SJSA1 (cell line): ENCODE data around the gene FAM209A. TPM values are rescaled to one million over a fixed set of nuclear protein-coding genes. Genes with fewer than 3 reads are reported as not detected.
"Not testable (repeated sequence)": the region's sequence is repeated elsewhere in the genome, so short reads cannot be mapped to it uniquely, and the experiment has no call there.

Experiments used
- DNase-seq, 2 experiments: peaks; one replicate each; pipeline ENCODE4 v3.0.0-alpha.2; 2015 to 2020; ENCODE audit warnings: low spot score in 2 of 2, low read depth in 1 of 2
- H3K27ac ChIP-seq: fragments of 250-450 bp; sonication (Bioruptor Pico); 2 replicates; pipeline ENCODE4 v1.5.1; 2020; ENCODE audit warnings: mild to moderate bottlenecking, moderate library complexity
- H3K27me3 ChIP-seq: fragments of 250-450 bp; sonication (Bioruptor Pico); replicated peaks from 2 replicates; pipeline ENCODE4 v1.5.1; 2020; ENCODE audit warnings: mild to moderate bottlenecking, moderate library complexity
- H3K36me3 ChIP-seq: fragments of 250-450 bp; sonication (Bioruptor Pico); 2 replicates; pipeline ENCODE4 v1.5.1; 2020; ENCODE audit warnings: mild to moderate bottlenecking
- H3K4me1 ChIP-seq: fragments of 250-450 bp; sonication (Bioruptor Pico); replicated peaks from 2 replicates; pipeline ENCODE4 v1.6.1; 2021; ENCODE audit warnings: mild to moderate bottlenecking
- H3K4me3 ChIP-seq: fragments of 250-450 bp; sonication (Bioruptor Pico); 2 replicates; pipeline ENCODE4 v1.5.1; 2020; ENCODE audit warnings: mild to moderate bottlenecking
- H3K9me3 ChIP-seq: fragments of 250-450 bp; sonication (Bioruptor Pico); replicated peaks from 2 replicates; pipeline ENCODE4 v1.5.1; 2020; ENCODE audit warnings: mild to moderate bottlenecking
- total RNA-seq: library from RNA; depleted of rRNA; stranded (reverse); fragments of >200 nt; shearing (Covaris generic); gene quantifications from 2 replicates; pipeline ENCODE4 v1.2.3, GENCODE V29; 2014; rRNA removed

Gene FAM209A
- total RNA-seq, 1 experiment from 2014 or later: not detected

DNA sequence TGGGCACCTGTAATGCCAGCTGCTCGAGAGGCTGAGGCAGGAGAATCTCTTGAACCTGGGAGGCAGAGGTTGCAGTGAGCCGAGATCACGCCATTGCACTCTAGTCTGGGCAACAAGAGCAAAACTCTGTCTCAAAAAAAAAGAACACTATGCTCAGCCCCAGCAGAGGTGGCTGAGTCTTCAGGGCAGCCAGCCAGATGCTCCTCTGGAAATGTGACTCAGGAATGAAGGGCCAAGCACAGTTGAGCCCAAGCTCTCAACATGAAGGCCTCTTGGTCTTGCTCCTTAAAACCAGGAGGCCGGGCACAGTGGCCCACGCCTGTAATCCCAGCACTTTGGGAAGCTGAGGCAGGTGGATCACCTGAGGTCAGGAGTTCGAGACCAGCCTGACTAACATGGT is 40.0 kb downstream of the FAM209A start:
- H3K27ac ChIP-seq, H3K36me3 ChIP-seq, H3K27me3 ChIP-seq, H3K4me3 ChIP-seq, DNase-seq, H3K4me1 ChIP-seq, H3K9me3 ChIP-seq: not testable (repeated sequence)

GRCh38 chr20:56565511-56565910 is 41.0 kb downstream of the FAM209A start:
- Histone ChIP-seq H3K27me3 (no peaks in the 10 kb centered on the region), H3K27ac (no peak overlapping the region), H3K4me1 (no peaks in the 10 kb centered on the region), H3K9me3 (peaks cover 3% of the 10 kb centered on the region; the same call in 1 of the 2 replicates), H3K4me3 (no peak overlapping the region), H3K36me3 (no peaks in the 10 kb centered on the region)
- DNase-seq: no peak

DNA sequence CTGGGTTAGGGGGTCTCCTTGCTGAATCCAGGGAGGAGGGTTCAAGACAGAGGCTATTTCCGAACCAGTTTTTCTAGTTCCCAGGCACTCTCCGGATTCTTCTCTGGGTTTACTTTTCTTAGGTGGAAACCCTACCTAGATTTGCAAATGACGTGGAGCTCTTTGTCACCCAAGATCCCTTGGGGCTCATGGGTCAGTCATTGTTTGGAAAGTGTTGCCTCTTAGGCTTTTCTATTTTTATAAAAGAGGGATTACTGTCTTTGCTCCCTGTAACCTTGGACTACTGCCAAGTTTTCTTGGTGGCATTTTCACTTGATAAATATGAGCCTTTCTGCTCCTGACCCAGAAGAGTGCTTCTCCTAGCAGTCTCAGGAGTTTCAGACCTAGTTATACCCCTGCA is 42.1 kb downstream of the FAM209A start:
- Histone ChIP-seq H3K27ac (no peak overlapping the region), H3K27me3 (no peaks in the 10 kb centered on the region), H3K9me3 (peaks cover 3% of the 10 kb centered on the region; the same call in 1 of the 2 replicates), H3K4me1 (no peaks in the 10 kb centered on the region), H3K4me3 (no peak overlapping the region), H3K36me3 (no peaks in the 10 kb centered on the region)
- DNase-seq: no peak

GRCh38 chr20:56570832-56571231 is 46.3 kb downstream of the FAM209A start:
- H3K36me3 ChIP-seq: no peaks in the 10 kb centered on the region
- no peaks in the 10 kb centered on the region for H3K4me1 ChIP-seq
- no peaks in the 10 kb centered on the region for H3K27me3 ChIP-seq
- no peak overlapping the region for H3K27ac ChIP-seq
- H3K9me3 ChIP-seq: peaks cover 3% of the 10 kb centered on the region; the same call in 1 of the 2 replicates
- H3K4me3 ChIP-seq: no peak overlapping the region
- DNase-seq: no peak

GRCh38 chr20:56572172-56572571 is 47.6 kb downstream of the FAM209A start:
- Histone ChIP-seq H3K9me3 (peaks cover 3% of the 10 kb centered on the region; the same call in 1 of the 2 replicates), H3K27me3 (no peaks in the 10 kb centered on the region), H3K4me1 (no peaks in the 10 kb centered on the region), H3K36me3 (no peaks in the 10 kb centered on the region), H3K27ac (no peak overlapping the region), H3K4me3 (no peak overlapping the region)
- no peak for DNase-seq

- Histone ChIP-seq H3K27me3 (no peaks in the 10 kb centered on the region), H3K9me3 (peaks cover 3% of the 10 kb centered on the region; the same call in 1 of the 2 replicates), H3K27ac (no peak overlapping the region), H3K4me3 (no peak overlapping the region), H3K36me3 (no peaks in the 10 kb centered on the region), H3K4me1 (no peaks in the 10 kb centered on the region)
- no peak for DNase-seq
Measured at GRCh38 chr20:56573986-56574385, 49.4 kb downstream of the FAM209A start.

DNA sequence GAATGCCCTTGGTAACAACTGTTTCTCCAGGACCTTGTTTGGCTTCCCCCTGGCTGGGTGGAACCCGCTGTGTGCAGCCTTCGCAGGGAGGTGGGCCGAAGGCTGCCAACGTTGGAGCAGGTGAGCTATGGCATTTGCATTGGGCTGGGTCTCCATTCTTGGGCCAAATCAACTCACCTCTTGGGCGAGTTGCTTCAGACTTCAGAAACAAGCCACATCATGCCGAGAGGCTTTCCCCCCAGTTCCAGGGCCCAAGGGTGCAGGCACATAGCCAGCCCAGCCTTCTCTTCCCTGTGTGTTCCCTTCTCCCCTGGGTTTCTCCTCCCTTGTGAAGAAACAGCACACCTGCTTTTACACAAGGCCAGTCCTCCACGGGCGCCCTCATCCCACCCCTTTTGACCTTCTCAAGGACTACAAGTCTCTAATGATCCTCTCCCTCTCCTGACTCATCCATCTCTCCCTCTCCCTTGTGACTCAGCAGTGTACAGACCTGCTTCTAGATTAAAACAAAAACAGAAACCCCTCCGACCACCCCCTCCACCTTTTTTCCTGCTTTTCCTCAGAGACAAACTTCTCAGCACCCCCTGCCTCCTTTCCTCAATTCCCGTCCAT is 50.1 kb downstream of the FAM209A start:
- H3K27ac ChIP-seq: no peak overlapping the region
- no peaks in the 10 kb centered on the region for H3K27me3 ChIP-seq
- H3K36me3 ChIP-seq: no peaks in the 10 kb centered on the region
- peaks cover 3% of the 10 kb centered on the region; the same call in 1 of the 2 replicates for H3K9me3 ChIP-seq
- H3K4me1 ChIP-seq: no peaks in the 10 kb centered on the region
- DNase-seq: no peak
- H3K4me3 ChIP-seq: no peak overlapping the region

DNA sequence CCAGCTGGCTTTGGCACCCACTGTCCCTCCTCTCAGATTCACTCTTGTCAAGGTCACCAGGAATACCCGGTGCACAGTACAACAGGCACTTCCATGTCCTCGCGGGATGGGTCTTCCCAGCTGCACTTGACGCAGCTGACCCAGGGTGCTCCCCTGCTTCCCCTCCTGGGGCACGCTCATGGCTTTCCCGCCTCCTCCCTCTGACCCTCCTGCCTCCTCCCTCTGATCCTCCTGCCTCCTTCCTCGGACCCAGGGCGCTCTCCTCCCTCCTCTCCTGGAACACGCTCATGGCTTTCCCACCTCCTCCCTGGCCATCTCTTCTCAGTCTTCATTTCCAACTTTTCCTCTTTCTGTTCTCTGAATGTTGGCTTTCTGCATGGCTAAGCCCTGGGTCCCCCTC is 50.6 kb downstream of the FAM209A start:
- Histone ChIP-seq H3K27ac (no peak overlapping the region), H3K4me1 (no peaks in the 10 kb centered on the region), H3K9me3 (no peaks in the 10 kb centered on the region), H3K27me3 (no peaks in the 10 kb centered on the region), H3K36me3 (no peaks in the 10 kb centered on the region), H3K4me3 (no peak overlapping the region)
- no peak for DNase-seq

Other genes with a start within 250 kb of the FAM209A start
- gene FAM210B, start 165.8 kb upstream of the FAM209A start, total RNA-seq: 9.0 and 22.4 TPM in 2 replicates
- 116 and 132 TPM in 2 replicates for gene AURKA, start 132.5 kb upstream of the FAM209A start, total RNA-seq
- 36.4 and 37.8 TPM in 2 replicates for gene CSTF1, start 132.1 kb upstream of the FAM209A start, total RNA-seq
- not detected in 2 replicates for gene CASS4, start 112.5 kb upstream of the FAM209A start, total RNA-seq
- gene RTF2, start 56.1 kb upstream of the FAM209A start, total RNA-seq: 118 and 121 TPM in 2 replicates
- not detected in 2 replicates for gene FAM209B, start 8.5 kb downstream of the FAM209A start, total RNA-seq
- gene TFAP2C, start 104.6 kb downstream of the FAM209A start, total RNA-seq: 0.92 and 1.1 TPM in 2 replicates